CD4-positive, alpha-beta T cell treated with Interleukin-6 at 100 ng/mL for 8 hours (primary cell): ENCODE data around the gene ALX1.

Source experiments
- DNase-seq: peaks from one replicate; pipeline ENCODE4 v3.0.0-alpha.2; 2020; ENCODE audit warnings: mixed read lengths, low spot score

Gene ALX1

GRCh38 chr12:85280165-85280983, at the start of gene ALX1:
ALX1 (plus strand) TSS chr12:85280220; CDS start chr12:85280262, 42 bp downstream.
- no peak for DNase-seq

- no peak for DNase-seq
Measured at GRCh38 chr12:85237327-85237726, 42.7 kb upstream of the ALX1 start.

- DNase-seq, result no peak
Measured at GRCh38 chr12:85244561-85244960, 35.5 kb upstream of the ALX1 start.

- no peak for DNase-seq
Measured at GRCh38 chr12:85253853-85254252, 26.2 kb upstream of the ALX1 start.

GRCh38 chr12:85257671-85258070, 22.3 kb upstream of the ALX1 start:
- DNase-seq, result no peak

GRCh38 chr12:85260447-85260846, 19.6 kb upstream of the ALX1 start:
- no peak for DNase-seq

- no peak for DNase-seq
Measured at GRCh38 chr12:85260896-85261295, 19.1 kb upstream of the ALX1 start.

- DNase-seq, result no peak
Measured at GRCh38 chr12:85266356-85266755, 13.7 kb upstream of the ALX1 start.

- no peak for DNase-seq
Measured at GRCh38 chr12:85273381-85274314, 6.4 kb upstream of the ALX1 start.

- DNase-seq, result no peak
Measured at GRCh38 chr12:85274315-85274651, 5.7 kb upstream of the ALX1 start.

GRCh38 chr12:85275374-85275773, 4.6 kb upstream of the ALX1 start:
- no peak for DNase-seq

- DNase-seq, result no peak
Measured at GRCh38 chr12:85277191-85277590, 2.8 kb upstream of the ALX1 start.

GRCh38 chr12:85277900-85278597, 2.0 kb upstream of the ALX1 start:
- DNase-seq, result no peak

- DNase-seq, result no peak
Measured at GRCh38 chr12:85278598-85279448, 1.2 kb upstream of the ALX1 start.

- no peak for DNase-seq
Measured at GRCh38 chr12:85279449-85280164, 413 bp upstream of the ALX1 start.

GRCh38 chr12:85280984-85281630, 1.1 kb downstream of the ALX1 start:
- DNase-seq, result no peak

- DNase-seq, result no peak
Measured at GRCh38 chr12:85281636-85282312, 1.8 kb downstream of the ALX1 start.

GRCh38 chr12:85283560-85283959, 3.5 kb downstream of the ALX1 start:
- DNase-seq, result no peak

GRCh38 chr12:85296362-85296761, 16.3 kb downstream of the ALX1 start:
- DNase-seq, result no peak

- no peak for DNase-seq
Measured at GRCh38 chr12:85299053-85299452, 19.0 kb downstream of the ALX1 start.
